Measurements from ENCODE around the gene TEX29.

TEX29 gene

GRCh38 chr13:111372651-111373425 lies 52.4 kb downstream of the TEX29 start:
- DNase-seq: no peak

GRCh38 chr13:111373486-111373885 lies 53.0 kb downstream of the TEX29 start:
- no peak for DNase-seq

- DNase-seq: no peak
Observed at GRCh38 chr13:111380431-111380830, 60.0 kb downstream of the TEX29 start.

GRCh38 chr13:111382411-111382810 lies 62.0 kb downstream of the TEX29 start:
- no peak for DNase-seq

GRCh38 chr13:111382877-111383276 lies 62.4 kb downstream of the TEX29 start:
- DNase-seq: no peak

GRCh38 chr13:111383591-111384440 lies 63.4 kb downstream of the TEX29 start:
- DNase-seq: no peak

GRCh38 chr13:111384441-111385182 lies 64.2 kb downstream of the TEX29 start:
- no peak for DNase-seq

- DNase-seq: no peak
Observed at GRCh38 chr13:111385183-111385857, 64.9 kb downstream of the TEX29 start.

GRCh38 chr13:111387026-111387871 lies 66.8 kb downstream of the TEX29 start:
- no peak for DNase-seq

- no peak for DNase-seq
Observed at GRCh38 chr13:111387945-111388600, 67.6 kb downstream of the TEX29 start.

- DNase-seq: no peak
Observed at GRCh38 chr13:111388851-111389500, 68.5 kb downstream of the TEX29 start.

- no peak for DNase-seq
Observed at GRCh38 chr13:111389621-111390521, 69.4 kb downstream of the TEX29 start.

GRCh38 chr13:111390522-111391270 lies 70.3 kb downstream of the TEX29 start:
- no peak for DNase-seq

- DNase-seq: no peak
Observed at GRCh38 chr13:111392486-111392885, 72.0 kb downstream of the TEX29 start.

- DNase-seq: no peak
Observed at GRCh38 chr13:111393221-111393790, 72.9 kb downstream of the TEX29 start.

Data from NCI-H2107 (cell line).